ENCODE data around the gene UBE2N.

GRCh38 chr12:93378998-93379325 lies 62.8 kb downstream of the UBE2N start:
- no peak for TF ChIP-seq CTCF (IDR thresholded peaks at IDR 0.05)
- TF ChIP-seq POLR2A (IDR thresholded peaks at IDR 0.05): no peak
